HG02870 (cell line): Measurements from ENCODE around the gene CBX8.

ENCODE experiments used
- ATAC-seq: cut with Tn5 transposase; IDR thresholded peaks from one replicate; pipeline ENCODE4 v1.9.1; 2021; ENCODE audit warnings: mild to moderate bottlenecking, moderate library complexity; ENCODE audit not compliant: unreplicated experiment

CBX8 gene

DNA sequence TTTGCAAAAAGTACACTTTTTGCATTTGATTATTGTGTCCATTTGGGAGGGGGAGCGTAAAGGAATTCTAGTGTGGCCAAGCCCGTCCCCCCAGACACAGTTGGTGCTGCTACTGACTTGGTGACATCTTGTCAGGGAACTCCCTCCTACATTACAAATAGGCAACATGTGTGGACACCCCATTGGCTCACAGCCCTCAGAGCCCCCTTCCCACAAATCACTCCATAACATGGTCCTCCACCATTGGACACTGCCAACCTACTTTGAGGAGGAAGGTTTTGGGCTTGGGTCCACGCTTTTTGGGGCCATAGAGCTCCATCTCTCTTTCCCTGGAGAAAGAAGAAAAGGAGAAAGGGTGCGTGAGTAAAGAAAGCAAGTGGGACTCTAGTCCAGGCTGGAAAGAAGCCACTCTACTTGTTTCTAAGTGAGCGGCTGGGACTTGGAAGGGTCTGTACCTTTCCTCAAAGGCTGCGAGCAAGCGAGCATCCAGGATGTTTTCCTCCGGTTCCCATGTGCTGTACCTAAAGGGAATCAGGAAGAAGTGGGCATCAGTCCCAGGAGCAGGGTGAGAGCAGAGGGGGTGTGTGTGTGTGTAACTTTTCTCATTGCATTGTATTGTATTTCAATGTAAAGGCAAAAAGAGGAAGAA lies 958 bp downstream of the CBX8 start:
- no peak for ATAC-seq

DNA sequence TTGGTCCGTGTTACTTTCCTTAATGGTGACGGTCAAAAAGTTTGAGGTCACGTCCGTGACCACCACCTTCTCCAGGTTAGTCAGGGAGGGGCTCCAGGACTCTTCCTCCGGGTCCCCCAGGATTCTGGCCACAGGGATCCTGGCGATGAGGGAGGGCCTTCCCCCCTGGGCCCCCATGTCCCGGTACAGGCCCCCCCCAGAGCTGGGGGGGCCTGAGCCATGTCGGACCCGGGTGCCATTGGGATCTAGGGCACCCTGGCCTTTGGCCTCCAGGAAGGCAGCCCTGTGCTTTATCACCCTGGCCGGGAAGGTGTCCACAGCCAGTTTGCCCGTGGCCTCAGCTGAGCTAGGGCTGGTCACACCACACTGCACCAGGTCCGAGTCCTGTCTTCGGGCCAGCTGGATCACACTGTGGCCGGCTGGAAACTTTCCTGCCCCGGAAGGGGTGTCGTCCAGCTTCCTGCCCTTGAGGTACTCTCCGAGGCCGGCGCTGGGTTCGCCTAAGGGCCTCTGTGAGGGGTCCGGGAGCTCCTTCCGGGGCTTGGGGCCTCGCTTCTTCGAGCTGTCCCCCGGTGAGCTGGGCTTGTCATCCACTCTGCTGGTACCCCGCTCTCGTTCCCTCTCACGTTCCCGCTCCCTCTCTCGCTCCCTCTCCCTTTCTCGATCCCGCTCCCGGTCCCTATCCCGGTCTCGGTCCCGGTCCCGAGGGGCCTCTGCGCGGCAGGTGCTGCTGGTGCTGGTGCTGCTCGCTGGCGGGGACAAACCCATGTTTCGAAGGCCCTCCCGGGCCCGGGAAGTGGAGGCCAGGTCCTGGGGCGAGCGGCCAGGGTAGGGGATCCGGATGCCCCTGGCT lies 2.0 kb downstream of the CBX8 start:
- no peak for ATAC-seq

DNA sequence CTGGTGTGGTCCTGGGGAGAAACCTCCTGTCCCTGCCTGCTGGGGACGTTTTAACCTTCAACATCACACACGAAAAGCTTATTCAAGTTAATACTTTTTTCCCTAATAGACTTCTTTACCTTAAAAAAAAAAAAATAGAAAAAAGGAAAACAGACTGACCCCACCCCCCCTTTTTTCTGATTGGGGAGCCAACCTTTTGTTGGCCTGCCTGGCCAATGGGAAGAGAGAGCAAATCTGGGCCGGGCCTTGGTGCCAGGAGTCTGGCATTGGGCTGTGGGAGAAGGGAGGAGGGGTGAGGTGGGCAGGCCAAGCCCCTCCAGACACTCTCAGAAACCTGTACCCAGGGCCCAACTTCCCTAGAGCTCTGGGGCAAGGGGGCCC lies 3.0 kb downstream of the CBX8 start:
- no peak for ATAC-seq

DNA sequence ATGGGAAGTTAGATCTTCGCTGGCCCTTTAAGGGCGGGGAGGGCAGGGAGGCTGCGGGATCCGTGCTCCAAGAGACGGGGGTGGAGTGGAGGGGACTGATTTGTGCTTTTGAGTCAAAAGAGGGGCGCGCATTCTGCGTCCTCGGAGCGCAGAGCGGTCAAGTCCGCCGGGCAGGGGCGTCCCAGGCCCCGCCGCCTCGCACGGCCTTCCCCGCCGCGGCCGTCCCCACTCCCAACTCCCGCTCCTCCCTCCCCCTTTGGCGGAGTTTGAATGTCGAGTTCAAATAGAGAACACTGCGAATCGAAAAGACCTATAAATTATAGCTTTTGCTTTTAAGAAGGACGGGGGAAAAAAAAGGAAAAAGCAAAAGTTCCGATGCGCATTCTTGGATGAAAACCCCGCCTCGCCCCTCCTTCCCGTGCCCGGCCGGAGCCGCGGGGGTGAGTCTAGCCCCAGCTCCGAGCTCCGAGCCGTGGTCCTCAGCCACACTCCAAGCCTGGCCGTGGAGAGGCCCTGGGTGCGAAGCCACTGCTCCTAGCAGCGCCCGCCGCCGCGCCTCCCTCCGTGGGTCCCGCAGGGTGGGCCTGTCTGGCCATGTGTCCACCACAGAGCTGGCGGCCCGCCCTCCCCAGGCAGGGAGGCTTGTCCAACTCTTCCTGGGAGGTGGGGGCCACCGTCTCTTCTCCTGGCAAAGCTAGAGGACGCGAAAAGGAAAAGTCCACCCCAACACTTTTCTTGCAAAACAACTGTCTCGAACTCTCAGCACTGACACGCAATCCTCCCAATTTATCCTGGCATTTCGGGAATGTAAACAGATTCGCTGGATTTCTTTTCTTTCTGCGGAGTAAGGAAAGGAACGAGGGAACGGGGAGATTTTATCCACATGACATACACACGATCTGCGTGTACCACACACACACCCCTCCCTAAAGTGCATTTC lies 3.6 kb downstream of the CBX8 start:
- ATAC-seq = no peak

DNA sequence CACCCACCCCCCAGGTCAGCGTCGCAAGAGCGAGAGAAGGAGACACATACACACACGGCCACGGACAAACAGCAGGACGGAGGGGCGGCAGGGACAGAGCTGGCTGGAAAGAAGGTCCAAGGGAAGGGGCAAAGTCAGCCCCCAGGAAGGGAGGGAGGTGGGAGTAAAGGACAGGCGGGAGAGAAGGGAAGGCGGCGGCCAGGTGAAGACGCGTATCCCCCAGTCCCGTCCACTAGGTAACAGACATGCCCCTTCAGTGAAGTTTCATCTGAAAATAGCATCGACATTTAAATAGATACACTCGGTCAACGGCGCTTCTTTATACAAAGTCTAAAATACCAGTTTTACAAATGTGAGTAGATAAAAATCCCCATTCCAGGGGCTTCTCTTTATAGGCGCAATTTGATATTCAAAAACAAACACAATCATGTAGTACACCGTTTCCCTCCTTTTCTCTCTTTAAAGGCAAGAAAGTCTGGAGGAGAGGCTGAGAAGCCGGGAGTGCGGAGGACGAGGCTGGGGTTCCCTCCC lies 4.5 kb downstream of the CBX8 start:
- ATAC-seq = no peak

DNA sequence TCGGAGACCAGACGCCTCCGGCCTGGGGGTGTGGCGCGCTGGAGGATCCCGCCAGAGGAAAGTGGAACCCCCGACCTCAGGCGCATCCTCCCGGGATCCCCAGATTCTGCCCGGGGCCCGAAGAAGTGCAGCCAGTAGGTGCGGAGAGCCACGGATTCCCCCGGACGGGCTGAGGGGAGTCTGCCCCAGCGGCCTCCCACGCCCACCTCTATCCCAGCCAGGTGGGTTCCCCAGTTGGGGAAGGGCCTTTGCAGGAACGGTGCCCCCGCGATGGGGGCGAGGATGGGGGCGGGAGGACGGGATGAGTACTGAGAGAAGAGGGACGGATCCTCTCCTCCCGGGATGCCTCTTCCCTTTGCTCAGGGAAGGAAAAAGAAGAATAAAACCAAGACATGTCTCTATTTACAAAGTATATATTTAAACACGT lies 5.1 kb downstream of the CBX8 start:
- no peak for ATAC-seq

DNA sequence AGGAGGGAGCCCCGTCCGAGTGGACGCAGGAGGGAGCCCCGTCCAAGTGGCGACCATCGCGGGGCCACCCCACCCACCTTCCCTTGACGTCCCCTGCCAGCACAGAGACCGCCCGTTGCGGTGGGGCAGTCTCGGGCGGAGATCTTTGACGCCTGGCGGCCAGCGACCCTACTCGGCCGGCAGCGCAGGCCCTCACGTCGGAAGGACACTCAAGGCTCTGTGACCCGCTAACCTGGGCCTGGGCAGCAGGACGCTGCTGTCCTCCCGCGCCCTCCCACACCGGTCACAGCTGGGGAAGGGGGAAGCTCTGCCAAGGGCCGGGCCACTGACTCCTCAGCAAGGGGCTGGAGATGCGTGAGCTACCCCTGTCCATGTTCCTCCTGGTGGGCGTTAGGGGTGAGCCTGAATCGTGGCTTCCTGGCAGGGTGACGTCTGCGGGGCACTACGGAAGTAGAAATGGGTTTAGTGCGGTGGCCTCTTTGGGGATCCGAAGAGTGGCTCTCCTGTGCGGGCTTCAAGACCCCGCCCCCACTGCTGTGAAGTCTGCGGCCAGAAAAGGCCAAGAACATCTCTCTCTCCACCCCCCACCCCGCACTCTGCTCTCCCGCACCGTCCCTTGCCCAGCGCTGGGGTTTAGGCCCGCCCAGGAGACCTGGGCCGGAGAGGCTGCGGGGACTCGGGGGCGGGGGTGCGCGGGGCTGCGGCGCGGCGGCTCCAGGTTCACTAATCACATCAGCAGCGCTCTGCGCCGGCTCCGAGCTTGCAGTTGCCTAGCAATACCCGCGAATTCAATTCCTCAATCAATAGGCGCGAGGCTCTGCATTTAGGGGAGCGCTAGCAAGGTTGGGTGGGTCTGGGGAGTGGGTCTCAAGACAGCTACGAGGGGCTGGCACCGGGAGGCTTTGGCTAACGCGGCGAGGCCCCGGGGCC lies 5.8 kb downstream of the CBX8 start:
- no peak for ATAC-seq

DNA sequence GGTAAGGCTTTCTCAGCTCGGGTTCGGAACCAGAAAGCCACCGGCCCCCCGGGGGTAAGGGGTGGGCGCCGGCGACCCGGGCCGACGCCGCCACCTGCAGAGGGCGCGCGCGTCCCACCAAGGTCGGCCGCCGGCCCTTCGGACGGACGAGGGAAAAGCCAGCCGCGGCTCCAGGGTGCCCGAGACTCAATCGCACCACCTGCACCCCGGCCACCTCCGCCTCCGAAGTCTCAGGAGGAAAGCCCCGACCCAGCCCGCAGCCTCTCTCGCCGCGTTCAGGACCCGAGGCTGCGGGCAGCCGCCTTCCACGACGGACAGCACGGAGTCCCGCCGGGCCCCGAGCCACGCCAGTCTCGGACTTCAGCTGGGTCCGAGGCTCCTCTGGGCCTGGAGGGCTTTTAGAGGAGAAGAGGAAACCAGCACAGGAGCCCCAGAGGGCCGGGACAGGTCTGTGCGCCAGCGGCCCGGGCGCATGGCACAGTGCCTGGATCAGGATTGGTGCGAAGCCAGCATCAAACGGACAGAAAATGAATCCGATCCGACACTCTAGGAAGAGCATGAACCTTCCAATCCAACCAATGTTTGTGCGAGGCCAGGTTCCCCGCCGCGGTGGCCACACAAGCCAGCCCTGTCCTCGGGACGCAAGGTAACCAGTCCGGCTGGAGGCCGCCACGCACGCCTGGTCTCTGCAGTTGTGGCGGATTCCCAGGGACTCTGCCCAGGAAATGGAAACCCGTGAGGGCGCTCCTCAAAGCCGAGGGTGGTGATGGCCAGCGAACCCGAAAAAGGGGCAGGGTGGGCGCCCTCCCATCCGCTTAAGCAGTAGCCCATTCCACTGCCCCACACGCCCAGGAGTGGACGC lies 6.7 kb downstream of the CBX8 start:
- no peak for ATAC-seq

DNA sequence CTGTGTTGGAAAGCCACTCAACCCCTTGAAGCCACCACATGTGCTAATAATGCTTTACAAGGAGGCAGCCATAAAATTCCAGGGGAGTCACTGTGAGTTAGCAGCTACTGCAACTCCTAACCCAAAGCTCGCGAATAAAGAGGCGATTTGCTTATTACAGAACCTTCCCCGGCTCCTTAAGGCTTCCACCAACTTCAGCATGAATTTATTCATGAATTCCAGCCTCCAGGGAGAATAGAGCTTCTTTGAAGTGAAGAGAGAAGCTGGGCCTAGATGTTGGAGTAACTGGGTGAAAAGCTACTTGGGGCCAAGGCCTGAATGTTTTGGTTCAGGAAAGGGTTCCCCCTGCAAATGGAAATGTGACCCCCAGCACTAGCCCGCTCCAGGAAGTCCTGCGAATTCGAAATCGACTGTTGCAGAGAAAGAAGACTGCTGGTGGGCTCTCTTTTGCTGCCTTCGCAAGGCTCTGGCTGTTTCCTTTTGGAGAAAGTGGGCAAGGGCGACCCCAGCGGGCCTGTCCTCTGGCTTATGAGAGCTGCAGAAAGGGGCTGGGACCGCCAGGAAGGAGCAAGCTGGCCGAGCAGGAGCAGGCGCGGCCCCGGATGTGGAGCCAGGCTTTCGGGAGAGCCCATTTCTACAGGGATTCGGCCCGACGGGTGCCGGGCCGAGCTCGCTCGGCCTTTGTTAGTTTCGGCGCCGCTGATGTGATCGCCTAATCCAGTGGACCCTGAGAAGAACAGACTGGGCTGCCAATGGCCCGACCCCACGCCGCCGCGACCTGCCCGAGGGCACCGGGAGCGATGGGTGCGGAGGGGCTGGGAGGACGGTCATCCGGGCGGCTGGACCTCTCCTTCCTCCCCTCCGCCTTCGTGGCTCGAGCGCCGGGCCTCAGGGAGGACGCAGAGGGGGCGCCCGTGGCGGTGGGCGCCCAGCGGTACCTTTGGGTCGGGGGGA lies 7.6 kb downstream of the CBX8 start:
- ATAC-seq = no peak

DNA sequence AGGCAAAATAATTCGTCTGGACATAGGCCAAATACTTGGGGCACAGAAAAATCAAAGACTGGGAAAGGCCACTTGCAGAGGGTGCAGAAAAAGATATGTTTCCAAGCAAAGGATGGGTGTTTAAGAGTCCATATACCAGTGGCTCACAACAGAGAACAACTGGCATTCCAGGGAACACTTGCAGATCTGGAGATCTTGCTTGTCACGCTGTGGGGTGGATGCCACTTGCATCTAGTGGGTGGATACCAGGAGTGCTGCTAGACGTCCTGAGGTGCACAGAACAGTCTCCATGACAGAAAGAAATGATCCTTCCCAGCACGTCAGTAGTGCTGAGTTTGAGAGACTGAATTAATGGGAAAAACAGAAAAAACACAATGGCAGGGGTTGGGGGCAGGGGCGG lies 8.4 kb downstream of the CBX8 start:
- ATAC-seq = no peak

DNA sequence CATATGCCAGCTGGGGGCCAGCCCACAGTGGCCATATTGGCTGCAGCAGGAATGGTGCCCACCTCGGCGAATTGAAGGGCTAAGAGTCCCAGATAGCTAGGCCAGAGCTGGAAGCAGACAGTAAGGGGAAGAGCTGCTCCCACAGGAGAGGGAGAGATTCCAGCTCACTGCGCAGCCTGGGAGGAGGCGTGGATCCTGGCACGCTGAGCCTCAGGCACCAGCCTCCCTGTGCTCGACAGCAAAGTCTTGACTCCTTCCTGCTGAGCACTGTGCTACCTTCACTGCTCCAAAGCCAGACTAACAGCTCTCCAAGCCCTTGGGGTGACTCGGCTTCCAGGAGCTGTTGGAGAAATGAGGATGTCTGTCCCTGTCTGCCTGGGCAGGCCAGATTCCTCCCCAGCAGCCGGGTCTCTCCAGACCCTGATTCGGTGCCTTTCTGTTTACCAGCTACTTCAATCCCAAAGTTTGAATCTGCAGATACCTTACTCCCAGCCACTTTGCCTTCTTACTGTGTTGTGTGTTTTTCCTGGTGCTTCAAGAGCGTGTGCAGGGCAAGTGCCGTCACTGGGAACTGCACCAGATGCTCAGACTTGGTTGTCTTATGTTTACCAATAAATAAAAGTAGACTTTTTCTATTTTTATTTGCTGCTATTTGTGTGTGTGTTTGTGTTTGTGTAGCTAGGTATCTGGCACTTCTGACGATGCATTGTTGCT lies 9.8 kb downstream of the CBX8 start:
- no peak for ATAC-seq

DNA sequence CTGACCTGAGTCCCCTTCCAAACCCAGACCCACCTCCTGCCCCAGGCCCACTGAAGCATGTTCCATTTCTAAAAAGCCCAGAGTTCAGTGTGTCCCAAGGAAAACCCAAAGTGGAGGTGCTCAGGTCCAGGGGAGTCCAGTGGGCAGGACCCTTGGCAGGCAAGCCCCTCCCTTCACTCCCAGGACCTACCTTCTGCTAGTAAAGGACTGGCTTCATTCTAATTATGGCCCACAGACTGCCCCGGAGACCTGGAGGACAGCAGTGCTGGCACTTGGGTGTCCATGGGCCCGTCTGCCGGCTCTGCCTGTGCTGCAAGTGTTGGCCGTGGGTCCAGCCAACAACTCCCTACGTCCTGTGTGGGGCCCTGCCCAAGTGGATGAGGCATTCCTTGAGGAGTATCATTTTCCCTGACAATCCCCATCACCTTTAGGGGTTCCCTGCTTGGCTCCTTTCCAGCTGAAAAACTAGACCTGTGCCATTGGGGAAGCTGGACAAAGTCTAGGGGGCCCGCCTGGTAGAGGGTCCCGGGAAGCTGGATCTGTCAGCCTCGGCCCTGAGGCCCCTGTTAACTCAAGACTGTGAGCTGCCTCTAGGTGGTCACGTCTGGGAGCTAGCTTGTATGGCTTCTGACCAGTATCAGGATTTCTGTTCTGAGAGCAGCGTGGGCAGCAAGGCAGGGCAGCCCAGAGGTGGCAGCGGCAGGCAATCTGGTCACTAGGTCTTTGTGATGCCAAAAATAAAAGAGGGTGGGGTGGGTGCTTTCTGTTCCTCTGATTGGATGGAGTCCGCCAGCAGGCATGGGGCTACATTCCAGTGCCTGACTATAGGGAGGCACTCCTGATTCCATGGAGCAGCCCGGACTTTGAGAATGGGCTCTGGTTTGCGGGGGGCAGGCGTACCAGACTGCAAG lies 10.7 kb downstream of the CBX8 start:
- no peak for ATAC-seq

DNA sequence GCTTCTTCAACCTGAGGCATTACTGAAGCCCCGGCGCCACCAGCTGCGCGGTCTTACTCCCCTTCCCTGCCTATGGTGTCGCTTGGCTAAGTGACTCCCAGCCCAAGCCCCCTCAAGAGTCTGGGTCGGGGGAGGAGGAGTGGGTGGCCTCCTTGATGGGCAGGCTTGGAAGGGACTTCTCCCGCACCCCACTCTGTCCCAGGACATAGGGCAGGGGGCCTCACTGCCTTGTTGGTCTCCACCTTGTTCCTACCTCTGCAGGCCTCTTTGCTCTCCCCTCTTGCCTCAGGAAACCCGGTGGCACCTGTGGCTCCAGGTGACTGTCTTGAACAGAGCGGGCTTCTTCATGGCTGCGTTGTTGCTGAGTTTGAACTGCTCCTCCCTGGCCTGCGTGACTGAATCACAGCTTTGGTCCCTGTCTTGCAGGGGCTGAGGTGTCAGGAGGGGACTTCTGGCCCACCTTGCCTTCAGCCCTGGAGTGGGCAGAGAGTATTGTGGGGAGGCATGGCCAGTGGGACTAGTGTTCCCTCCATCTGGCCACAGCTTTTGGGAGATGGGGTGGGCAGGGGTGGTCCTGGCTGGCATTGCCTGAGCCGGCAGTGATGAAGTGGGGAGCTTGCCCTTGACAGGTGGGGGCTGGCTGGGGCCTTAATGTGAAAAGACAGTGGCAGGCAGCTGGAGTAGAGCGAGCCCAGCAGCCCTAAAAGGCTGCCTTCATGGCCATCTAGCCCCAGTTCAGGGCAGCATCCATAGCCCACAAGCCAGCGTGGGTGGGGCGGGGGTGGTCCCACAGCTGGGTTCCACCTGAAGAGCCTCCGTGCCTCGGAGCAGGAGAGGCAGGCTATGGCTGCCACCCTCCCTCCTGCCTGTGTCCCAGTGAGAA lies 11.6 kb downstream of the CBX8 start:
- ATAC-seq = no peak

DNA sequence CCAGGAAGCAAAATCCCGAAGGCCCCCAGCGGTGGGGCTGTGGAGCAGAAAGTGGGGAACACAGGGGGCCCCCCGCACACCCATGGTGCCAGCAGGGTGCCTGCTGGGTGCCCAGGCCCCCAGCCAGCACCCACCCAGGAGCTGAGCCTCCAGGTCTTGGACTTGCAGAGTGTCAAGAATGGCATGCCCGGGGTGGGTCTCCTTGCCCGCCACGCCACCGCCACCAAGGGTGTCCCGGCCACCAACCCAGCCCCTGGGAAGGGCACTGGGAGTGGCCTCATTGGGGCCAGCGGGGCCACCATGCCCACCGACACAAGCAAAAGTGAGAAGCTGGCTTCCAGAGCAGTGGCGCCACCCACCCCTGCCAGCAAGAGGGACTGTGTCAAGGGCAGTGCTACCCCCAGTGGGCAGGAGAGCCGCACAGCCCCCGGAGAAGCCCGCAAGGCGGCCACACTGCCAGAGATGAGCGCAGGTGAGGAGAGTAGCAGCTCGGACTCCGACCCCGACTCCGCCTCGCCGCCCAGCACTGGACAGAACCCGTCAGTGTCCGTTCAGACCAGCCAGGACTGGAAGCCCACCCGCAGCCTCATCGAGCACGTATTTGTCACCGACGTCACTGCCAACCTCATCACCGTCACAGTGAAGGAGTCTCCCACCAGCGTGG lies 12.4 kb downstream of the CBX8 start:
- no peak for ATAC-seq

DNA sequence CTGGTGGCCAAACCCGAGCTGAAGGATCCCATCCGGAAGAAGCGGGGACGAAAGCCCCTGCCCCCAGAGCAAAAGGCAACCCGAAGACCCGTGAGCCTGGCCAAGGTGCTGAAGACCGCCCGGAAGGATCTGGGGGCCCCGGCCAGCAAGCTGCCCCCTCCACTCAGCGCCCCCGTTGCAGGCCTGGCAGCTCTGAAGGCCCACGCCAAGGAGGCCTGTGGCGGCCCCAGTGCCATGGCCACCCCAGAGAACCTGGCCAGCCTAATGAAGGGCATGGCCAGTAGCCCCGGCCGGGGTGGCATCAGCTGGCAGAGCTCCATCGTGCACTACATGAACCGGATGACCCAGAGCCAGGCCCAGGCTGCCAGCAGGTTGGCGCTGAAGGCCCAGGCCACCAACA lies 13.0 kb downstream of the CBX8 start:
- ATAC-seq = no peak
